Nephron (organoid): ENCODE measurements around the gene SLC2A9.

Experiments used
- H3K27ac Mint-ChIP-seq, 3 experiments: 2 replicates each; pipeline ENCODE4 v1.8.0; 2020; ENCODE audit warnings: mixed read lengths in 3 of 3, mild to moderate bottlenecking in 2 of 3, moderate library complexity in 1 of 3
- H3K27me3 Mint-ChIP-seq: 2 replicates; pipeline ENCODE4 v1.8.0; 2021; ENCODE audit warnings: low read depth, mild to moderate bottlenecking, moderate library complexity, mixed read lengths
- H3K36me3 Mint-ChIP-seq: 2 replicates; pipeline ENCODE4 v1.8.0; 2020; ENCODE audit warnings: low read depth, mixed read lengths
- H3K4me1 Mint-ChIP-seq: 2 replicates; pipeline ENCODE4 v1.8.0; 2020; ENCODE audit warnings: mixed read lengths
- H3K4me3 Mint-ChIP-seq, 3 experiments: 2 replicates each; pipeline ENCODE4 v1.8.0; 2020; ENCODE audit warnings: mild to moderate bottlenecking in 3 of 3, mixed read lengths in 3 of 3, moderate library complexity in 2 of 3
- H3K9me3 Mint-ChIP-seq: 2 replicates; pipeline ENCODE4 v1.8.0; 2020; ENCODE audit warnings: mixed read lengths
- TF ChIP-seq, protein P1 (sequence below), 3 experiments: fragments of 200-600 bp; sonication (generic); IDR thresholded peaks; one replicate each; pipeline ENCODE4 v1.5.0; 2021; ENCODE audit warnings: antibody characterized with exemption in 3 of 3; ENCODE audit not compliant: unreplicated experiment in 3 of 3

The SLC2A9 gene

DNA sequence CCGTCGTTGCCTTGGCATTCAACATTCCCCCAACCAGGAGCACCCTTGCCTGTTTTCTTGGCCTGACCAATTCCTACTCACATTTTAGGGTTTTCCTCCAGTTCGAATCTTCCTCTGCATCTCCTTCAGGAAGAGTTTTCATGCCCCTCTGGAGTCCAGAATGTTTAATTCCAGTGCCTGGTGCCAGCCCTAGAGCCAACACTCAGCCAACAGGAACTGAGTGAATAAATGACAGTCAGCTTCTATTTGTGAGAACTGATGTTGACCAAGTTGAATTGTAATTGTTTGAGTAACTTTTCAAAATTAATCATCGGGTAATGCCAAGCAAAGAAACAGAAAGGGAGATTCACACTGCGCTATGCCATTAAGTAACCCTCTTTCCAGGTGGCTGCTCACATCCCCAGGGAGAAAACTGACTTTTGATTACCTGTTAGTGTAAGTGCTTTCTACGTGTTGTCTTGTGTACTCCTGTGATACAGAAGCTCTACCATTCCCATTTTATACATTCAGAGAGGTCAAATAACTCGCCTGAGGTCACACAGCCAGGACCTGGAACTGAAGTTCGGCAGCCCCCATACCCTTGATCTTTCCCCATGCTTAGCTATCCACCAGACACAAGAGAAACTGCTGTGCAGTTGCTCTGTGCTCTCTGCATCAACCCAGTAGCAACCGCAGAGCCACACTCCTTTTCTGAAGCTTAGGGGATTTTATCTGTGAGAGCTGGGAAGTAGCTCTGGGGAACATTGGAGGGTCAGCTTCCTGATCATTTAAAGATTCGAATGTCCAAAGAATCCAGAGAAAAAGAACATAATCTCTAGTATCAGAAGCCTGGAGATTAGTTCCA lies 19.0 kb upstream of the SLC2A9 start:
- H3K27me3 Mint-ChIP-seq = no peaks in the 10 kb centered on the region
- peaks cover 23% of the 10 kb centered on the region for H3K4me1 Mint-ChIP-seq
- H3K4me3 Mint-ChIP-seq = no peak overlapping the region
- peaks cover 8% of the 10 kb centered on the region for H3K9me3 Mint-ChIP-seq
- H3K36me3 Mint-ChIP-seq = peaks cover 5% of the 10 kb centered on the region
- H3K27ac Mint-ChIP-seq = no peak overlapping the region
- TF ChIP-seq, protein P1, sequence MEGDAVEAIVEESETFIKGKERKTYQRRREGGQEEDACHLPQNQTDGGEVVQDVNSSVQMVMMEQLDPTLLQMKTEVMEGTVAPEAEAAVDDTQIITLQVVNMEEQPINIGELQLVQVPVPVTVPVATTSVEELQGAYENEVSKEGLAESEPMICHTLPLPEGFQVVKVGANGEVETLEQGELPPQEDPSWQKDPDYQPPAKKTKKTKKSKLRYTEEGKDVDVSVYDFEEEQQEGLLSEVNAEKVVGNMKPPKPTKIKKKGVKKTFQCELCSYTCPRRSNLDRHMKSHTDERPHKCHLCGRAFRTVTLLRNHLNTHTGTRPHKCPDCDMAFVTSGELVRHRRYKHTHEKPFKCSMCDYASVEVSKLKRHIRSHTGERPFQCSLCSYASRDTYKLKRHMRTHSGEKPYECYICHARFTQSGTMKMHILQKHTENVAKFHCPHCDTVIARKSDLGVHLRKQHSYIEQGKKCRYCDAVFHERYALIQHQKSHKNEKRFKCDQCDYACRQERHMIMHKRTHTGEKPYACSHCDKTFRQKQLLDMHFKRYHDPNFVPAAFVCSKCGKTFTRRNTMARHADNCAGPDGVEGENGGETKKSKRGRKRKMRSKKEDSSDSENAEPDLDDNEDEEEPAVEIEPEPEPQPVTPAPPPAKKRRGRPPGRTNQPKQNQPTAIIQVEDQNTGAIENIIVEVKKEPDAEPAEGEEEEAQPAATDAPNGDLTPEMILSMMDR (IDR thresholded peaks at IDR 0.05; ENCODE audit: unreplicated experiment in 3 of 3) = no peak

DNA sequence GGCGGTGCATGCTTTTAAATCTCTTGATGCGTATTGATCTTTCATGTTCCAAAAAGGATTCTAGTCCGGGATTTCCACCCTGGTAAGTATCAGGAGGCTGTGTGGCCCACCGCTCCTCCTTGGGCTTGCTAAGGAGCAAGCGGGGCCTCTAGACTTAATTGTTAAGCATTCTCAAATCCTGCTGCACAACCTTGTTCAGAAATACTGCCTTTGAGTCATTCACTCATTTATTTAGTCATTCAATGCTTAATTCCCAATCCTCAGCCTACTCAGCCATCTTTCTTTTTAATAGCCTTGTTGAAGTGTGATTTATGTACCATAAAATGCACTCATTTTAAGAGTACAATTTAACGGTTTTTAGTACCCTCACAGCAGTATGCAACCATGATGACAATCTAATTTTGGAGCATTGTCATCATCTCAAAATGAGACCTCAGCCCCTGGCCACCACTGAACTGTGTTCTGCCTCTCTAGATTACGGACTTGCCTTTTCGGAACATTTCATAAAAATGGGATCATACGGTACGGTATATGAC lies 15.6 kb upstream of the SLC2A9 start:
- H3K27ac Mint-ChIP-seq = no peak overlapping the region
- no peak overlapping the region for H3K4me3 Mint-ChIP-seq
- TF ChIP-seq, protein P1 (IDR thresholded peaks at IDR 0.05; ENCODE audit: unreplicated experiment in 3 of 3) = no peak
- H3K9me3 Mint-ChIP-seq = no peaks in the 10 kb centered on the region
- no peaks in the 10 kb centered on the region for H3K36me3 Mint-ChIP-seq
- no peaks in the 10 kb centered on the region for H3K27me3 Mint-ChIP-seq
- H3K4me1 Mint-ChIP-seq = peaks cover 46% of the 10 kb centered on the region

DNA sequence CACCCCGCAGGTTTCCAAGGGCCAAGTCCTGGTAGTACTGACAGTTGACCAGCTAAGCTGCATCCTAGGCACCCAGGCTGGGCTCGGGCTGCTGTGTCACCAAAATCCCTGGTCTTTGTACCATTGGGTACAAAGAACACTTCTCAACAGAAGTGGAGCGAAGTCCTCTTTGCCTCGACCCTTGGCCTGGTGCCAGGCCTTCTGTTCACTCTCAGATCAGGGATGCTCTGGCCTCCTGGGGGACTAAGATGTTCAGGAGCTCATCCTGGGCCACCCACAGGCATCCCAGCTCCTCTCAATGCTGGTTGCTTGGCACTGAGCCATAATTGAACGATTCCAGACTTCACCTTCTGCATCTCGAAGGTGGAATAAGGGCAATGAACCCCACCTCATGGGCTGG lies 13.8 kb upstream of the SLC2A9 start:
- H3K9me3 Mint-ChIP-seq = no peaks in the 10 kb centered on the region
- H3K36me3 Mint-ChIP-seq = no peaks in the 10 kb centered on the region
- TF ChIP-seq, protein P1 (IDR thresholded peaks at IDR 0.05; ENCODE audit: unreplicated experiment in 3 of 3) = no peak
- no peak overlapping the region for H3K4me3 Mint-ChIP-seq
- no peaks in the 10 kb centered on the region for H3K27me3 Mint-ChIP-seq
- H3K27ac Mint-ChIP-seq = no peak overlapping the region
- H3K4me1 Mint-ChIP-seq = peaks cover 50% of the 10 kb centered on the region

DNA sequence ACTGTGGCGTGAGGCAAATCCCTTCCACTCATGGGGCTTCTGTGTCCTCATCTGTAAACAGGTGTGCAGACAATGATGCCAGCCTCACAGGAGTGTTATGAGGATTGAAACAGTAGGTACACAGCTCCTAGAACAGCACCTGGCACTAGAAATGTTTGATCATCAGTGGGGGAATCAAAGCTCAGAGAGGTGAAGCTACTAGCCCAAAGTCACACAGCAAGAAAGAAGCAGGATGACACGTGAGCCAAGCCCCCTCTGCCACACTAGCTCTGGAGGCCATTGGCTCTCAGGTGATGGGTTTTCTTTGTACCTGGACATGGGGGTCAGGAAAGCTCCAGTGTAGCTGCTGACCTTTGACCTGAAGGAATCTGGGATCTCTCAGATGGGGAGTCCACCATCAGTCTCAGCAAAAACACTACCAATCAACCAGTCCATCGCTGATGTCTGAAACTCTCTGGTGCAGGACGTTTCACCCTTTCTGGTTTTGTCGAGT lies 13.4 kb upstream of the SLC2A9 start:
- H3K4me1 Mint-ChIP-seq = peaks cover 50% of the 10 kb centered on the region
- no peak overlapping the region for H3K27ac Mint-ChIP-seq
- no peaks in the 10 kb centered on the region for H3K36me3 Mint-ChIP-seq
- no peak overlapping the region for H3K4me3 Mint-ChIP-seq
- H3K27me3 Mint-ChIP-seq = no peaks in the 10 kb centered on the region
- no peaks in the 10 kb centered on the region for H3K9me3 Mint-ChIP-seq
- TF ChIP-seq, protein P1 (IDR thresholded peaks at IDR 0.05; ENCODE audit: unreplicated experiment in 3 of 3) = no peak

DNA sequence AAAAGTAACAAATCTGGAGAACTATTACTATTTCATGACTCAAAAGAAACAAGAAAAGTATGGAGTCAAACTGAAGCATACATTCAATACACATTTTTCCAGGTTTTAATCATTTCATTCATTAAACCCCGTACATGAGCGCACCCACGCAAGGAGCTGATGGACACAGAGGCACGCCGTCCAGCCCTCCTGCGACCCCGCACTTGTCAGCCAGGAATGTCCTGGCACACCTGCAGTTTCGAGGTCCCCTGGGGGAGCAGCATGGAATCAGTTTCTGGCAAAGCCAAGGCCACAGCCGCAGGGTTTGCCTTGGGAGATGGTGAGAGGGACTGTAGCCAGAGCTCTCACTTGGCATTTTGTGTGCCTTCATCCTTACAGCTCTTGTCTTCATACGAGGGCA lies 12.8 kb upstream of the SLC2A9 start:
- H3K27me3 Mint-ChIP-seq = no peaks in the 10 kb centered on the region
- peak overlapping the region; percentile 11 to 34 (median 23) for H3K27ac Mint-ChIP-seq
- no peak overlapping the region for H3K4me3 Mint-ChIP-seq
- no peaks in the 10 kb centered on the region for H3K36me3 Mint-ChIP-seq
- TF ChIP-seq, protein P1 (IDR thresholded peaks at IDR 0.05; ENCODE audit: unreplicated experiment in 3 of 3) = no peak
- H3K4me1 Mint-ChIP-seq = peaks cover 50% of the 10 kb centered on the region
- no peaks in the 10 kb centered on the region for H3K9me3 Mint-ChIP-seq
